Activated CD4-positive, CD25-positive, alpha-beta regulatory T cell treated with anti-CD3 and anti-CD28 coated beads, Interleukin-2, amount 50 U/mL, for 16 hours (primary cell): ENCODE measurements around the gene BCAS3.

Experiments used
- DNase-seq: peaks from one replicate; pipeline ENCODE4 v3.0.0-alpha.2; 2020; ENCODE audit warnings: low read depth, low spot score

Gene BCAS3

GRCh38 chr17:61064087-61064951 lies 386.7 kb downstream of the BCAS3 start:
- DNase-seq: no peak

DNA sequence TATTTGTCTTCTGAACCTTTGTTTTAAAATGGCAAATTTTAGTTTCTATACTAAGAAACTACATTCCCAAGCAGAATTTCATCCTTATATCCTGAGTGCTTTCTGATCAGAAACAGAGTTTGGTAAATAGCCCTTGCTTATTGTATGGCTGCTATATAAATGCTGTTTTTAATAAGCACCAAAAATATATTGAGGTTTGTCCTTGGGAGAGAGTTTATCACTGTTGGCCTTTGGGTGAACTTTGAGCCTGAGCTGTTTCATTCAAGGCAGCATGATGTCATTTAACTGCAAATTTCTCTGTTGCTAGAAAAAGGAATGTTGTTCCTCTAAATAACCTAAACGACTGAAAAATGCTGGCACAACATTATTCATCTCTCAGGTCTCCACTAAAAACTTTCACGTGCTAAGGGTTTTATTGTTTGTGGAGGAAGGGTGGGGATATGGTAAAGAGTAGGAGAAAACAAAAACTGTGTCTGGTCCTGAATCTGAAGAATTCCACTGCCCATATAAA lies 387.7 kb downstream of the BCAS3 start:
- DNase-seq: no peak

DNA sequence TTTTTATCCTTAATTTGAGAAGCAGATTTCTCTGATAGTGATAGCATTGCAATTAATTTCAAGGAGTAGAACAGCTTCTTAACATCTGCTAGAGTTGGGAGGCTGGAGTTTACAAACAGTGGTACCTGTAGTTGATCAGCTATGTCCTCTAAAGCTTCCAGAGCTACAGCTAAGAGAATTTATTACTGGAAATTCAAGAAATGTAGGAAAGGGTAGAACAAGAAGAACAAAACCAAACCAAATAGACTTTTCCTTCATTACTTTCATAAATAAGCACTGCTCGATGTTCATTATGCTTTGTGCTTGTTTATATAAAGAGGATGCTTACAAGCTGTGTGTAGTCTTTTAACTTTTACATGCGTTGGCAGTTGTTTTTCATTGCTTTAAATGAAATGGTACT lies 388.4 kb downstream of the BCAS3 start:
- DNase-seq: no peak

- no peak for DNase-seq
These were observed 393.0 kb downstream of the BCAS3 start for GRCh38 chr17:61070649-61071048.

DNA sequence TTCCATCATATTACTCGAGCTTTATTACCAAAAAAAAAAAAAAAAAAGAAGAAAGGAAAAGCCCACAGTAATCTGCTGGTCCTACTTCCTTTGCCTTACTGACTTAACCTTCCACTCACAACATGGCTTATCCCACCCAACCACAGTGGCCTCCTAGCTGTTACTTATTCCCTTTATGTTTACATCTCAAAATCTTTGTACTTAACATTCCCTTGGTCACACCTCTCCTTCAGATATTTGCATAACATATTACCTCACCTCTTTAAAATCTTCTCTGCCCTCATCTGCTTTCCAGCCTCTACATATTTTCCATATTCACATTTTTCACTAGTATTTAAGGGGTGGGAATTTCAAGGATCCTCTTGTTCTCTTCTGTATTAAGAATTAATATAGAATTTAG lies 395.0 kb downstream of the BCAS3 start:
- DNase-seq: no peak

DNA sequence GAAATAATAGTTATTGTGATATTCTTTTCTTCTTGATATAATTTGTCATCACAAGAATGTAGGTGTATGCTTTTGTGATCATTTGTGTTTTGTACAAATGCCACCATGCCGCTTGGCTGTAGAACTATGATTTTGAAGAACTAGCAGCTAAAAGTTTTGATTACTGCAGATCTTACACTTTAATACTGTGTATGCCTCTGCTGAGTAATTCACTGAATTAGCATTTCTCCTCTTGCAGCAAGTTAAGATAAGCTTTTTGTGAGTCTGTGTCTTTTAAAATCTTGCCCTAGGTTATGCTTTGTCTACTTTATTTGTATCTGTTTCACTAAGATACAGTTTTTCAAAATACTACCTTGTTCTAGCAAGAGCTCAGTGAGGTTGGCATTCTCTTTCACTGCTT lies 395.5 kb downstream of the BCAS3 start:
- no peak for DNase-seq

- no peak for DNase-seq
These were observed 396.3 kb downstream of the BCAS3 start for GRCh38 chr17:61073799-61074513.

GRCh38 chr17:61075988-61076387 lies 398.3 kb downstream of the BCAS3 start:
- no peak for DNase-seq

- no peak for DNase-seq
These were observed 399.0 kb downstream of the BCAS3 start for GRCh38 chr17:61076621-61077031.

- DNase-seq: no peak
These were observed 404.3 kb downstream of the BCAS3 start for GRCh38 chr17:61081959-61082358.

DNA sequence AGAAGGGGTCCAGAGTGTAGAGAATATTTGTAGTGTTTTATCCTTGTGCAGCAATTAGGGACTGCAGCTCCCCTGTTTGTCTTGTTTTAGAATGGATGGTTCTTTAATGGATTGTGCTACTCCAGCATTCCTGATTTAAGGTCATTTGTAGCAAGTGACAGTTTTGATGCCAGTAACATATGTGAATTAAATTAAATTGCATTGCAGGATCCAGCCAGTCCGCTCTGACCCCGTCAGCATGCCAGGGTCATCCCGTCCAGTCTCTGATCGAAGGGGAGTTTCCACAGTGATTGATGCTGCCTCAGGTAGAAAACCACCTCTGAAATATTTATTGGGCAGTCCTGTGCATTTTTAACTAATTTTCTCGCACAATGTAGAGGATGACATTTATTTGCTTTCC lies 406.6 kb downstream of the BCAS3 start:
- no peak for DNase-seq

GRCh38 chr17:61087024-61087423 lies 409.4 kb downstream of the BCAS3 start:
- no peak for DNase-seq

DNA sequence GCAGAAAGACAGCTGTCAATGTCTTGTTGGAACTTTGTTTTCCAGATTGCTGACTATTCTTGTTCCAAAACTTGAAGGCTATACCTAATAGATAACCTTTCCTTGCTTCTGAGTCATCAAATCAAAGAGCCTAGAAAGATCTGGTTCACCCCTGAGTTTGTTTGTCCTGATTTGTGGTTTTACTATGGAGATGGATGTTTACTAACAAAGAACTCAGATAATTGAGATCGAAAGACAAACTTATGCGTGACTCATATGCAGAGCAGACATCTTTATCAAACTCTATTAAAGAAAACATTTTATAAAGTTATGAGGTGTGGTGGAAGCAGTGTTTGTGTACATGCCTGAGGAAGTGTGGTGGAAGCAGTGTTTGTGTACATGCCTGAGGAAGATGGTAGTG lies 410.9 kb downstream of the BCAS3 start:
- DNase-seq: no peak

DNA sequence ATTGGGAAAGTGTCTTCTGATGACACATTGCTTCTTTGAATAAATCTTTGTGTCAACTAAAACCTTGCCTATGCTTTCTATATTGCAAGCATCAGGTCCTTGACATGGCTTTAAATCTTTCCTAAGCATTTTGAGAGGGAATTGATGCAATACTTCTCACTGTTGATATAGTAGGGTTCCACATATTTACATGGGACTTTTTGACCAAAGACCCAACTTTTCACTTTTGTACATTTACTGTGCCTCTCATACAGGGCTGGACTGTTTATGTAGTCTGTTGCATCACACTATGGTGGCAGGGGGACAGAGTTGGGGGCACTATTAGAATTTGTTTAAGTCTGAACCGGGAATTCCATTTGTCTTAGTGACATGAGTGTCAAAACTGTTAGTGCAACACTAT lies 413.4 kb downstream of the BCAS3 start:
- no peak for DNase-seq

GRCh38 chr17:61097781-61098180 lies 420.1 kb downstream of the BCAS3 start:
- DNase-seq: no peak

DNA sequence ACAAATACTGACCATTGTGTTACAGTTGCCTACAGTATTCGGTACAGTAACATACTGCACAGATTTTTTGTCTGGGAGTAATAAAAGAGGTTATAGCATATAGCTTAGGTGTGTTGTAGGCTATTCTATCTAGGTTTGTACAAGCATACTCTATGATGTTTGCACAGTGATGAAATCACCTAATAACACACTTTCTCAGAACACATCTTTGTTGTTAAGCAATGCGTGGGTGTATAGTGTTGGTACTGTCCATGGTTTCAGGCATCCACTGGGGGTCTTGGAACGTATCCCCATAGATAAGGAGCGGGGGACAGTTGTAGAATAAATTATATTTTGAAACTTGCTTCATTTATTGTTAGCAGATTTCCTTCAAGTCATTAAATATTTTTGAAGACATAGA lies 428.7 kb downstream of the BCAS3 start:
- no peak for DNase-seq

- DNase-seq: no peak
These were observed 438.9 kb downstream of the BCAS3 start for GRCh38 chr17:61116577-61116976.

GRCh38 chr17:61117983-61118382 lies 440.3 kb downstream of the BCAS3 start:
- DNase-seq: no peak

DNA sequence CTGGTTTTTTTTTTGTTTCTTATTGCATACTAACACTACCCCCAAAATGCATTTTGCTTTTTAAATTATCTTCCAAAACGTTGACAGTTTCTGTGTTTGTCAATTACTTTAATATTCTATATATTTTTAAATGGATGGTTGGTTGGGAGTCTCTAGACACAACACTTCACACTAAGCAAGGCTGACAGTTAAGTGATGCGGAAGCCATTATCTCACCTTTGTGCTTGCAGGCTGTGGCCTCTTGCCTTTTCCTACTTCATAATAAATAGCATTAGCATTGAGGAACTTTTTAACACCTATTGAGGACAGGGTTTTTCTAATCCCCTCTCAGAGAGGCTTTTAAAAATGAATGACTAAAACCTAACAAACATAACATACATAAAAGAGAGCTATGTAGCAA lies 441.2 kb downstream of the BCAS3 start:
- DNase-seq: no peak

GRCh38 chr17:61122326-61122913 lies 444.8 kb downstream of the BCAS3 start:
- no peak for DNase-seq

DNA sequence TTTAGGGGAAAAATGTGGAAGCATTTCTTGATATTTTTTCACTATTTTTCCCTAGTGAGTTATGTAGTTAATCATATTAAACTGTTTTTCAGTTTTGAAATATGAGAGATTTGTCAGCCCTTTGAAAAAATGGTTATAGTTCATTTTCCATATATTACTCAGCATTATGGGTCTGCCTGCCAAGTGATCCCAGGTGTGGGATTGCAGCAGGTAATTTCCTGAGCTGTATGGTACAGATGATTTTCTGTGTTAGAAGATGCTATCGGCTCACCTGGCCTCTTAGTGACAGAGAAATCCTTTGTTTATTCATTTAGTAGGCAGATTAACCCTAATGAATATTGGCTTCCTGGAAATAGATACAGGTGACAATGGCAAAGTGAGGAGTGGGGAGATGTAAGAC lies 446.9 kb downstream of the BCAS3 start:
- no peak for DNase-seq

GRCh38 chr17:61126473-61127249 lies 449.0 kb downstream of the BCAS3 start:
- no peak for DNase-seq
